Neural cell (in vitro differentiated cells): ENCODE data around the gene ZBTB7A.

Source experiments
- CTCF ChIP-seq: fragments of 450-650 bp; IDR thresholded peaks from 2 replicates; pipeline ENCODE4 v1.5.1; 2014; ENCODE audit warnings: antibody characterized with exemption, mild to moderate bottlenecking, moderate library complexity; ENCODE audit not compliant: poor library complexity, severe bottlenecking
- MXI1 ChIP-seq: fragments of 450-650 bp; conservative IDR thresholded peaks from 2 replicates; pipeline ENCODE4 v1.6.1; 2014; ENCODE audit warnings: antibody characterized with exemption, mild to moderate bottlenecking; ENCODE audit not compliant: poor library complexity, severe bottlenecking

- no peak for TF ChIP-seq CTCF
- no peak for TF ChIP-seq MXI1
These were observed 53.6 kb downstream of the ZBTB7A start for GRCh38 chr19:4012975-4013634.
